Ascending aorta (tissue), 2 donors: ENCODE measurements around the gene ARHGEF7. TPM values are rescaled to one million over a fixed set of nuclear protein-coding genes. Genes with fewer than 3 reads are reported as not detected.

ENCODE experiments used
- DNase-seq, 2 donors: peaks; one replicate each; pipeline ENCODE4 v3.0.0-alpha.2; 2019; ENCODE audit warnings: low spot score in 2 of 2
- H3K27ac ChIP-seq, 2 donors: fragments of 200-600 bp; sonication (generic); one replicate each; pipeline ENCODE4 v1.5.1; 2016 to 2017; ENCODE audit warnings: mild to moderate bottlenecking in 1 of 2
- H3K27me3 ChIP-seq: fragments of 200-600 bp; sonication (generic); one replicate; pipeline ENCODE4 v1.5.1; 2017
- H3K36me3 ChIP-seq, 2 donors: fragments of 200-600 bp; sonication (generic); one replicate each; pipeline ENCODE4 v1.5.1; 2016
- H3K4me1 ChIP-seq, 2 donors: fragments of 200-600 bp; sonication (generic); one replicate each; pipeline ENCODE4 v1.5.1; 2016 to 2017; ENCODE audit warnings: mild to moderate bottlenecking in 1 of 2
- H3K4me3 ChIP-seq, 2 donors: fragments of 200-600 bp; sonication (generic); one replicate each; pipeline ENCODE4 v1.5.1; 2016 to 2017; ENCODE audit warnings: mild to moderate bottlenecking in 1 of 2
- H3K9me3 ChIP-seq, 2 donors: fragments of 200-600 bp; sonication (generic); one replicate each; pipeline ENCODE4 v1.5.1; 2016
- intact Hi-C: fragments of 100-400 bp; cut with DNase I; formaldehyde crosslinking; loops from one replicate; pipeline ENCODE4 v1.15.1; 2023
- total RNA-seq: library from RNA; depleted of rRNA; stranded (reverse); fragments of >200 nt; gene quantifications from one replicate; pipeline ENCODE4 v1.1.0, GENCODE V29; 2016
- TF ChIP-seq, protein P1 (sequence below), 3 experiments: fragments of 200-600 bp in 2 of 3; fragments of 450-650 bp in 1 of 3; sonication (generic) in 2 of 3; IDR thresholded peaks; one replicate each; pipeline ENCODE4 v1.5.1; 2016 to 2019; ENCODE audit warnings: antibody characterized with exemption in 3 of 3, mild to moderate bottlenecking in 1 of 3, moderate library complexity in 1 of 3

ARHGEF7 gene
- total RNA-seq, 1 donor from 2014 or later = 32.2 TPM

DNA sequence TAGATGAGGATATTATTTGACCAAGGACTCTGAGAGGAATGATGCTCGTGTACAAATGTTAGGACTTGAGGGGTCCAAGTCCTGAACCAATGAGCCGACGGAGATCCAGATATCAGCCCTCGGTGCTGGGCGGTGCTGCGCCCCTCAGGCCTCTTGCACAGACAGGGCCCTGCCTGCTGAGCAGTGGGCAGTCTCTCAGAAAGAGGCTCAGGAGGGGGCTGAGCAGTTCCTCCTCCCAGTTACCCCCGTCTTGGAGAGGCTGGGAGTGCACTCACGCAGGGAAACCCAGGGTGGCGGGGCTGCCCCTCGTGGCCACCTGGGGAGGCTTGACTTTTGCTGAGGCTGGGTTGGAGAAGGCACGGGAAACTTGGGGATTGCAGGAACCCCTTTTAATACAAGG is 223.7 kb downstream of the ARHGEF7 start:
- peak in 1 of 2 donors; percentile 33 for DNase-seq
- H3K27me3 ChIP-seq = no peaks in the 10 kb centered on the region
- H3K4me1 ChIP-seq = no peaks in the 10 kb centered on the region
- H3K4me3 ChIP-seq = no peak overlapping the region
- peaks cover 4 to 19% of the 10 kb centered on the region in 2 donors for H3K36me3 ChIP-seq
- H3K27ac ChIP-seq = no peak overlapping the region
- H3K9me3 ChIP-seq = no peaks in the 10 kb centered on the region
- TF ChIP-seq, protein P1, sequence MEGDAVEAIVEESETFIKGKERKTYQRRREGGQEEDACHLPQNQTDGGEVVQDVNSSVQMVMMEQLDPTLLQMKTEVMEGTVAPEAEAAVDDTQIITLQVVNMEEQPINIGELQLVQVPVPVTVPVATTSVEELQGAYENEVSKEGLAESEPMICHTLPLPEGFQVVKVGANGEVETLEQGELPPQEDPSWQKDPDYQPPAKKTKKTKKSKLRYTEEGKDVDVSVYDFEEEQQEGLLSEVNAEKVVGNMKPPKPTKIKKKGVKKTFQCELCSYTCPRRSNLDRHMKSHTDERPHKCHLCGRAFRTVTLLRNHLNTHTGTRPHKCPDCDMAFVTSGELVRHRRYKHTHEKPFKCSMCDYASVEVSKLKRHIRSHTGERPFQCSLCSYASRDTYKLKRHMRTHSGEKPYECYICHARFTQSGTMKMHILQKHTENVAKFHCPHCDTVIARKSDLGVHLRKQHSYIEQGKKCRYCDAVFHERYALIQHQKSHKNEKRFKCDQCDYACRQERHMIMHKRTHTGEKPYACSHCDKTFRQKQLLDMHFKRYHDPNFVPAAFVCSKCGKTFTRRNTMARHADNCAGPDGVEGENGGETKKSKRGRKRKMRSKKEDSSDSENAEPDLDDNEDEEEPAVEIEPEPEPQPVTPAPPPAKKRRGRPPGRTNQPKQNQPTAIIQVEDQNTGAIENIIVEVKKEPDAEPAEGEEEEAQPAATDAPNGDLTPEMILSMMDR (IDR thresholded peaks at IDR 0.05) = no peak
- intact Hi-C loops = no loop called here

DNA sequence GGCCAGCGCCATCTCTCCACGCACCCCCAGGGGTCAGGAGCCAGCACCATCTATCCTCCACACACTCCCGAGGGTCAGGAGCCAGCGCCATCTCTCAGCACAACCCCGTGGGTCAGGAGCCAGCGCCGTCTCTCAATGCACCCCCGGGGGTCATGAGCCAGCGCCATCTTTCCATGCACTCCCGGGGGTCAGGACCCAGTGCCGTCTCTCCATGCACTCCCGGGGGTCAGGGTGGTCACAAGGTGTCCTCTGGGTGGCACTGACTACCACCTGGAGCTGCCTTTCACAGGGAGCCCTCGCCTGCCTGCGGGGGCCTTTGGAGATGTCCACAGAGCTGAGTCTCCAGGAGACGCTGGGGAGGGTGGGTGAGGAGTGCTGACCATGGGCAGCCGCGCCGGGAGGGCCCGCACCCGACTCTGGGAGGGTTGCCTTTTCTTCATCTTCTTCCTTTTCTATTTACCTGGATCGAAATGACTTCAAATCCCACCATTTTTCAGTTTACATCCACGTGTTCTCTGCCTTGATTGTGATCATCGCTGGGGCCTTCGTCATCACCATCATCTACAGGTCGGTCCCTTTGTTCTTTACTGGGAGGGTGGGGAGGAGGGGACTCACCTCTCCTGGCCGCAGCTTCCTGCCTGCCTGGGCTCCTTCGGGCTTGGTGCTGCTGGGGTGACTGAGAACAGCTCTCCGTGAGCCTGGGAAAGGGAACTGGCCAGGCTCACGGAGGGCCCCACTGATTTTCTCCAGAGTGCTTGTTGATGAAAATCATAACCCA is 224.4 kb downstream of the ARHGEF7 start:
- intact Hi-C loops = no loop called here
- Histone ChIP-seq H3K4me3 (no peak overlapping the region), H3K4me1 (no peaks in the 10 kb centered on the region), H3K27me3 (no peaks in the 10 kb centered on the region), H3K36me3 (peaks cover 4 to 23% of the 10 kb centered on the region in 2 donors), H3K27ac (no peak overlapping the region), H3K9me3 (no peaks in the 10 kb centered on the region)
- DNase-seq = peak in 1 of 2 donors; percentile 40
- TF ChIP-seq, protein P1 (IDR thresholded peaks at IDR 0.05) = no peak

GRCh38 chr13:111341886-111342285 is 226.8 kb downstream of the ARHGEF7 start:
- no peaks in the 10 kb centered on the region for H3K9me3 ChIP-seq
- no peak overlapping the region for H3K4me3 ChIP-seq
- H3K27ac ChIP-seq = no peak overlapping the region
- peaks cover 4 to 39% of the 10 kb centered on the region in 2 donors for H3K36me3 ChIP-seq
- TF ChIP-seq, protein P1 (IDR thresholded peaks at IDR 0.05) = no peak
- intact Hi-C loops = no loop called here
- no peaks in the 10 kb centered on the region for H3K4me1 ChIP-seq
- no peaks in the 10 kb centered on the region for H3K27me3 ChIP-seq
- DNase-seq = peak in 1 of 2 donors; percentile 37

DNA sequence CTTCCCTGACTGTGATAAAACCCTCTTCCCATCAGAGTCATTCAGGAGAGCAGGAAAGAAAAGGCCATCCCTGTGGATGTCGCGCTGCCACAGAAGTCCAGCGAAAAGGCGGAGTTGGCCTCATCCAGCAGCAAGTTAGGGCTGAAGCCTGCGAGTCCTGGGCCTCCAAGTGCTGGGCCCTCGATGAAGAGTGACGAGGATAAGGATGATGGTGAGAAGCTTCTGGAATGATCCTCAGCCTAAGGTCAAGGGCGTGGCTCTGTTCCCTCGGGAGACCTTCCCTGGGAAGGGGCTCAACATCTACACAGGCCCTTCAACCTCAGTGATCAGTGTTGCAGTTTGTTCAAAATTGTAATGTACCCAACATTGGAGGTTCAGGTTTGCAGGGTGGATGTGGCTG is 227.6 kb downstream of the ARHGEF7 start:
- TF ChIP-seq, protein P1 (IDR thresholded peaks at IDR 0.05) = no peak
- peak in 1 of 2 donors; percentile 35 for DNase-seq
- no peaks in the 10 kb centered on the region for H3K4me1 ChIP-seq
- peaks cover 4 to 31% of the 10 kb centered on the region in 2 donors for H3K36me3 ChIP-seq
- H3K27ac ChIP-seq = no peak overlapping the region
- H3K4me3 ChIP-seq = no peak overlapping the region
- intact Hi-C loops = no loop called here
- no peaks in the 10 kb centered on the region for H3K9me3 ChIP-seq
- no peaks in the 10 kb centered on the region for H3K27me3 ChIP-seq

GRCh38 chr13:111343186-111343805 is 228.2 kb downstream of the ARHGEF7 start:
- TF ChIP-seq, protein P1 (IDR thresholded peaks at IDR 0.05) = no peak

More at GRCh38 chr13:111343186-111343805, 228.2 kb downstream of the ARHGEF7 start:
- no peaks in the 10 kb centered on the region for H3K27me3 ChIP-seq
- H3K4me1 ChIP-seq = no peaks in the 10 kb centered on the region
- H3K27ac ChIP-seq = no peak overlapping the region
- no peaks in the 10 kb centered on the region for H3K9me3 ChIP-seq
- peak in 1 of 2 donors; percentile 34 for DNase-seq
- no peak overlapping the region for H3K4me3 ChIP-seq
- H3K36me3 ChIP-seq = peaks cover under 1 to 27% of the 10 kb centered on the region in 2 donors
- intact Hi-C loops = no loop called here
